GM19193 (cell line): Measurements from ENCODE around the gene OR9A4.

Source experiments
- POLR2A ChIP-seq: IDR thresholded peaks from 4 replicates; pipeline ENCODE4 v1.6.1; 2011; ENCODE audit not compliant: insufficient read depth, insufficient read length; ENCODE audit errors: extremely low read depth

OR9A4 gene

GRCh38 chr7:141928845-141929195, 12.6 kb downstream of the OR9A4 start:
- TF ChIP-seq POLR2A, result no peak

GRCh38 chr7:141930211-141930610, 14.0 kb downstream of the OR9A4 start:
- no peak for TF ChIP-seq POLR2A

GRCh38 chr7:141941075-141941474, 24.9 kb downstream of the OR9A4 start:
- no peak for TF ChIP-seq POLR2A

GRCh38 chr7:141943846-141944245, 27.6 kb downstream of the OR9A4 start:
- TF ChIP-seq POLR2A, result no peak

GRCh38 chr7:141944811-141945210, 28.6 kb downstream of the OR9A4 start:
- no peak for TF ChIP-seq POLR2A

- TF ChIP-seq POLR2A, result no peak
Measured at GRCh38 chr7:141945356-141945755, 29.2 kb downstream of the OR9A4 start.

- no peak for TF ChIP-seq POLR2A
Measured at GRCh38 chr7:141946796-141947195, 30.6 kb downstream of the OR9A4 start, which contains the start of gene CLEC5A. Gene CLEC5A, minus strand, starts transcription at chr7:141946974. Its CDS starts 682 bp downstream, at chr7:141946292.

GRCh38 chr7:141949021-141949420, 32.8 kb downstream of the OR9A4 start:
- TF ChIP-seq POLR2A, result no peak

GRCh38 chr7:141949451-141949850, 33.3 kb downstream of the OR9A4 start:
- TF ChIP-seq POLR2A, result no peak

- TF ChIP-seq POLR2A, result no peak
Measured at GRCh38 chr7:141949911-141950310, 33.7 kb downstream of the OR9A4 start.

- TF ChIP-seq POLR2A, result no peak
Measured at GRCh38 chr7:141950806-141951205, 34.6 kb downstream of the OR9A4 start.

GRCh38 chr7:141952461-141952860, 36.3 kb downstream of the OR9A4 start:
- no peak for TF ChIP-seq POLR2A

GRCh38 chr7:141954334-141954733, 38.1 kb downstream of the OR9A4 start:
- TF ChIP-seq POLR2A, result no peak

GRCh38 chr7:141956084-141956483, 39.9 kb downstream of the OR9A4 start:
- no peak for TF ChIP-seq POLR2A

GRCh38 chr7:141960687-141961422, 44.7 kb downstream of the OR9A4 start:
- TF ChIP-seq POLR2A, result no peak
